ENCODE results near the gene PEAK1.

PEAK1 gene

GRCh38 chr15:77342807-77343206 lies 77.1 kb downstream of the PEAK1 start:
- no peak for TF ChIP-seq CTCF (IDR thresholded peaks at IDR 0.05; ENCODE audit: low read depth, low read length)
- no peak for DNase-seq (ENCODE audit: extremely low read depth, low read depth)

GRCh38 chr15:77340245-77340644 lies 79.7 kb downstream of the PEAK1 start:
- DNase-seq (ENCODE audit: extremely low read depth, low read depth), result no peak
- no peak for TF ChIP-seq CTCF (IDR thresholded peaks at IDR 0.05; ENCODE audit: low read depth, low read length)

- DNase-seq (ENCODE audit: extremely low read depth, low read depth), result no peak
Observed at GRCh38 chr15:77336006-77336405, 83.9 kb downstream of the PEAK1 start.

GRCh38 chr15:77335298-77335697 lies 84.6 kb downstream of the PEAK1 start:
- no peak for TF ChIP-seq CTCF (IDR thresholded peaks at IDR 0.05; ENCODE audit: low read depth, low read length)
- no peak for DNase-seq (ENCODE audit: extremely low read depth, low read depth)

More at GRCh38 chr15:77336006-77336405, 83.9 kb downstream of the PEAK1 start:
- TF ChIP-seq CTCF (IDR thresholded peaks at IDR 0.05; ENCODE audit: low read depth, low read length), result no peak

- TF ChIP-seq CTCF (IDR thresholded peaks at IDR 0.05; ENCODE audit: low read depth, low read length), result no peak
- no peak for DNase-seq (ENCODE audit: extremely low read depth, low read depth)
Observed at GRCh38 chr15:77333166-77333565, 86.7 kb downstream of the PEAK1 start.

- no peak for TF ChIP-seq CTCF (IDR thresholded peaks at IDR 0.05; ENCODE audit: low read depth, low read length)
- no peak for DNase-seq (ENCODE audit: extremely low read depth, low read depth)
Observed at GRCh38 chr15:77329202-77329601, 90.7 kb downstream of the PEAK1 start.

GRCh38 chr15:77327844-77328529 lies 91.9 kb downstream of the PEAK1 start:
- DNase-seq (ENCODE audit: extremely low read depth, low read depth), result no peak
- no peak for TF ChIP-seq CTCF (IDR thresholded peaks at IDR 0.05; ENCODE audit: low read depth, low read length)
